HG02571 (cell line): ENCODE data around the gene P4HA3.

Experiments used
- ATAC-seq: cut with Tn5 transposase; IDR thresholded peaks from one replicate; pipeline ENCODE4 v1.9.1; 2021; ENCODE audit warnings: mild to moderate bottlenecking, moderate library complexity; ENCODE audit not compliant: unreplicated experiment

Gene P4HA3

GRCh38 chr11:74318241-74318932 is 6.9 kb upstream of the P4HA3 start:
- no peak for ATAC-seq

GRCh38 chr11:74316772-74317505 is 5.5 kb upstream of the P4HA3 start:
- no peak for ATAC-seq

- no peak for ATAC-seq
Observed at GRCh38 chr11:74312326-74312725, 886 bp upstream of the P4HA3 start.

GRCh38 chr11:74310857-74311256 is 583 bp downstream of the P4HA3 start:
- ATAC-seq = no peak

GRCh38 chr11:74307434-74307833 is 4.0 kb downstream of the P4HA3 start:
- no peak for ATAC-seq

GRCh38 chr11:74306435-74307175 is 4.8 kb downstream of the P4HA3 start:
- no peak for ATAC-seq

- ATAC-seq = no peak
Observed at GRCh38 chr11:74299015-74299414, 12.4 kb downstream of the P4HA3 start.

GRCh38 chr11:74297484-74297883 is 14.0 kb downstream of the P4HA3 start:
- no peak for ATAC-seq

- no peak for ATAC-seq
Observed at GRCh38 chr11:74288911-74289310, 22.5 kb downstream of the P4HA3 start.

- ATAC-seq = no peak
Observed at GRCh38 chr11:74288161-74288560, 23.3 kb downstream of the P4HA3 start.

- ATAC-seq = no peak
Observed at GRCh38 chr11:74284466-74284865, 27.0 kb downstream of the P4HA3 start.

- ATAC-seq = no peak
Observed at GRCh38 chr11:74283580-74284180, 27.8 kb downstream of the P4HA3 start.

GRCh38 chr11:74282914-74283371 is 28.5 kb downstream of the P4HA3 start:
- ATAC-seq = no peak

GRCh38 chr11:74282421-74282820 is 29.0 kb downstream of the P4HA3 start:
- no peak for ATAC-seq

GRCh38 chr11:74280494-74280893 is 30.9 kb downstream of the P4HA3 start:
- no peak for ATAC-seq

GRCh38 chr11:74279256-74279655 is 32.2 kb downstream of the P4HA3 start:
- ATAC-seq = no peak

- no peak for ATAC-seq
Observed at GRCh38 chr11:74278721-74279161, 32.7 kb downstream of the P4HA3 start.

- no peak for ATAC-seq
Observed at GRCh38 chr11:74278103-74278502, 33.3 kb downstream of the P4HA3 start.

- ATAC-seq = no peak
Observed at GRCh38 chr11:74276581-74276980, 34.9 kb downstream of the P4HA3 start.

GRCh38 chr11:74272276-74272675 is 39.2 kb downstream of the P4HA3 start:
- no peak for ATAC-seq

- no peak for ATAC-seq
Observed at GRCh38 chr11:74269161-74269811, 42.2 kb downstream of the P4HA3 start.
